CD4-positive, alpha-beta T cell (primary cell): ENCODE results near the gene LPXN. TPM values are rescaled to one million over a fixed set of nuclear protein-coding genes. Genes with fewer than 3 reads are reported as not detected.

Experiments
- ATAC-seq: fragments of 200-7000 bp; cut with Tn5 transposase; one replicate; pipeline ENCODE4 v1.10.0; 2022; ENCODE audit warnings: mild to moderate bottlenecking; ENCODE audit not compliant: poor library complexity
- CTCF ChIA-PET: fragments of 350-600 bp; sonication (Branson Sonifier 250); formaldehyde crosslinking; loops from one replicate; lab custom pipeline; 2021; ENCODE audit warnings: antibody characterized with exemption, inconsistent platforms; lab: Charles Lee
- POLR2A ChIA-PET: fragments of 350-600 bp; sonication (Branson Sonifier 250); formaldehyde crosslinking; loops from one replicate; lab custom pipeline; 2021; ENCODE audit warnings: antibody characterized with exemption, inconsistent platforms; lab: Charles Lee
- DNase-seq, 14 experiments: peaks; one replicate each; pipeline ENCODE4 v3.0.0-alpha.2; 2013 to 2020; ENCODE audit warnings: mixed read lengths in 2 of 14
- H3K27ac ChIP-seq, 2 donors: one replicate each; pipeline versions ENCODE4 v1.5.1 to v1.7.0; 2013; ENCODE audit warnings: low read length in 2 of 2, low read depth in 1 of 2, mild to moderate bottlenecking in 1 of 2
- H3K27me3 ChIP-seq, 2 experiments: 1 replicate in 1 of 2; 2 replicates in 1 of 2; pipeline versions ENCODE4 v1.6.1 to v1.7.0; 2013; ENCODE audit warnings: low read length in 2 of 2, control low read depth in 1 of 2, mild to moderate bottlenecking in 1 of 2, moderate library complexity in 1 of 2; ENCODE audit not compliant: insufficient read depth in 2 of 2, control insufficient read depth in 1 of 2
- H3K36me3 ChIP-seq: one replicate; pipeline ENCODE4 v1.6.1; 2013; ENCODE audit warnings: low read length, control low read depth; ENCODE audit not compliant: insufficient read depth
- H3K4me1 ChIP-seq: one replicate; pipeline ENCODE4 v1.6.1; 2013; ENCODE audit warnings: low read length, control low read depth; ENCODE audit not compliant: insufficient read depth
- H3K4me3 ChIP-seq: one replicate; pipeline ENCODE4 v1.5.1; 2013; ENCODE audit warnings: mild to moderate bottlenecking, low read length, moderate library complexity
- H3K9me3 ChIP-seq, 2 experiments: 1 replicate in 1 of 2; 2 replicates in 1 of 2; pipeline versions ENCODE4 v1.6.1 to v1.7.0; 2013; ENCODE audit warnings: low read length in 2 of 2, mild to moderate bottlenecking in 2 of 2, control low read depth in 1 of 2, moderate library complexity in 1 of 2; ENCODE audit not compliant: control insufficient read depth in 1 of 2, insufficient read depth in 1 of 2
- H3K27ac Mint-ChIP-seq: one replicate; pipeline ENCODE4 v1.8.0; 2020; ENCODE audit warnings: mixed read lengths
- H3K27me3 Mint-ChIP-seq: one replicate; pipeline ENCODE4 v1.8.0; 2021; ENCODE audit warnings: mixed read lengths
- H3K36me3 Mint-ChIP-seq: one replicate; pipeline ENCODE4 v1.8.0; 2021; ENCODE audit warnings: low read depth, mixed read lengths
- H3K4me1 Mint-ChIP-seq: one replicate; pipeline ENCODE4 v1.8.0; 2021; ENCODE audit warnings: low read depth, mixed read lengths
- H3K4me3 Mint-ChIP-seq: one replicate; pipeline ENCODE4 v1.8.0; 2020; ENCODE audit warnings: mild to moderate bottlenecking, mixed read lengths
- H3K9me3 Mint-ChIP-seq: one replicate; pipeline ENCODE4 v1.8.0; 2020; ENCODE audit warnings: mixed read lengths
- intact Hi-C, 2 experiments: fragments of 100-400 bp; cut with DNase I in 1 of 2; cut with micrococcal nuclease in 1 of 2; formaldehyde crosslinking; loops; one replicate each; pipeline versions ENCODE4 v1.15.1 to v1.9.0; 2023 to 2025; cut with DNase I, micrococcal nuclease
- total RNA-seq, 174 experiments: library from RNA in 2 of 174; stranded (reverse) in 2 of 174; gene quantifications; one replicate each; pipeline ENCODE4 v1.2.3 and lab custom pipeline; 2021 to 2026
- TF ChIP-seq, protein P1 (sequence below): fragments of 200-600 bp; IDR thresholded peaks from one replicate; pipeline ENCODE4 v1.8.0; 2022; ENCODE audit warnings: antibody characterized with exemption, mild to moderate bottlenecking

Gene LPXN
- total RNA-seq, 2 experiments from 2014 or later: 35.5 to 36.3 TPM

DNA sequence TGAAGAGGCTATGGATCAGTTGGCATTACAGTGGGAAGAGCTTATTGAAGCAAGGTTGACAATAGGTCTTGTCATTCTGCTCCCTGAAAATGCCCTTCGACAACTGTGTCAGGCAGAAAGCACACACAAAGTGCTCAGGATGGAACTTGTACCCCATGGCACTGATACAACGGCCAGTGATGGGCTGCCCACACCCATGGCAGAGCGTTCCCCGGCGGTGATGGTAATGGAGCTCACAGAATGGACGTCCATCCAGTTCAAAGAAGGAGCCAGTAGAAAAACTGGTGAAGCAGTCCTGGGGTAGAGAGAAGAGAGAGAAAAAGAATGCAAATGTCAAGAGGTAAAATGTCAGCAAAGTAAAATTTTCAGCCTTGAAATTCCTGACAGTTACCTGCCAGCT, 48.2 kb downstream of the LPXN start:
- no peaks in the 10 kb centered on the region for H3K27me3 ChIP-seq
- peaks cover 0 to 7% of the 10 kb centered on the region in 2 experiments for H3K9me3 ChIP-seq
- H3K27me3 Mint-ChIP-seq: no peaks in the 10 kb centered on the region
- H3K4me3 ChIP-seq: no peak overlapping the region
- peak overlapping the region in 1 of 2 donors; percentile 32 for H3K27ac ChIP-seq
- H3K4me1 Mint-ChIP-seq: peaks cover 81% of the 10 kb centered on the region
- peaks cover 40% of the 10 kb centered on the region for H3K36me3 ChIP-seq
- ChIA-PET CTCF (no interaction called here), POLR2A (no interaction called here)
- intact Hi-C loops: loop anchor here (5.0 to 10.0 kb wide), 4 partner anchors 35 to 1073 kb away; partner anchors contain the start of genes UBE2L6 (in 1 of the 2) and ZDHHC5 (in 1 of the 2)
- peak overlapping the region; percentile 95 for H3K27ac Mint-ChIP-seq
- no peak for DNase-seq
- no peak for ATAC-seq
- TF ChIP-seq, protein P1, sequence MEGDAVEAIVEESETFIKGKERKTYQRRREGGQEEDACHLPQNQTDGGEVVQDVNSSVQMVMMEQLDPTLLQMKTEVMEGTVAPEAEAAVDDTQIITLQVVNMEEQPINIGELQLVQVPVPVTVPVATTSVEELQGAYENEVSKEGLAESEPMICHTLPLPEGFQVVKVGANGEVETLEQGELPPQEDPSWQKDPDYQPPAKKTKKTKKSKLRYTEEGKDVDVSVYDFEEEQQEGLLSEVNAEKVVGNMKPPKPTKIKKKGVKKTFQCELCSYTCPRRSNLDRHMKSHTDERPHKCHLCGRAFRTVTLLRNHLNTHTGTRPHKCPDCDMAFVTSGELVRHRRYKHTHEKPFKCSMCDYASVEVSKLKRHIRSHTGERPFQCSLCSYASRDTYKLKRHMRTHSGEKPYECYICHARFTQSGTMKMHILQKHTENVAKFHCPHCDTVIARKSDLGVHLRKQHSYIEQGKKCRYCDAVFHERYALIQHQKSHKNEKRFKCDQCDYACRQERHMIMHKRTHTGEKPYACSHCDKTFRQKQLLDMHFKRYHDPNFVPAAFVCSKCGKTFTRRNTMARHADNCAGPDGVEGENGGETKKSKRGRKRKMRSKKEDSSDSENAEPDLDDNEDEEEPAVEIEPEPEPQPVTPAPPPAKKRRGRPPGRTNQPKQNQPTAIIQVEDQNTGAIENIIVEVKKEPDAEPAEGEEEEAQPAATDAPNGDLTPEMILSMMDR: no peak
- H3K9me3 Mint-ChIP-seq: no peaks in the 10 kb centered on the region
- H3K4me1 ChIP-seq: peaks cover 38% of the 10 kb centered on the region
- peaks cover 55% of the 10 kb centered on the region for H3K36me3 Mint-ChIP-seq
- H3K4me3 Mint-ChIP-seq: no peak overlapping the region

DNA sequence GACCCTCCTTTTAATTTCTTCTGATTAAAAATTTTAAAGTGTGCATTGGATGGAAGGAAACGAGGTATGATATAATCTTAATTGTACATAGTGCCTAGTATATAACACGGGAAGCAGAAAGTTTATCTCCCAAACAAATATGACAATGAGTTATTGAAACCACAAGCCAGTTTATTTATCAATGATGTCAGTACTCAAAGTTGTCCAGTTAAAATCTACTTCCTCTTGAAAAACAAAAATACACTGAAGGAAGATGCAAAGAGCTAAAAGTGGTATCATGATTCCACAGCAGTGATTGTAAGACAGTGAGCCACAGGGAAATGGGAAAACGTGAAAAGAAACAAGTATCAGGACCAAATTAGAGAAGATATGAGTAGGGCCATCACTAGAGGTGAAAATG, 48.9 kb downstream of the LPXN start:
- Mint-ChIP-seq H3K9me3 (no peaks in the 10 kb centered on the region), H3K36me3 (peaks cover 53% of the 10 kb centered on the region), H3K4me1 (peaks cover 88% of the 10 kb centered on the region)

DNA sequence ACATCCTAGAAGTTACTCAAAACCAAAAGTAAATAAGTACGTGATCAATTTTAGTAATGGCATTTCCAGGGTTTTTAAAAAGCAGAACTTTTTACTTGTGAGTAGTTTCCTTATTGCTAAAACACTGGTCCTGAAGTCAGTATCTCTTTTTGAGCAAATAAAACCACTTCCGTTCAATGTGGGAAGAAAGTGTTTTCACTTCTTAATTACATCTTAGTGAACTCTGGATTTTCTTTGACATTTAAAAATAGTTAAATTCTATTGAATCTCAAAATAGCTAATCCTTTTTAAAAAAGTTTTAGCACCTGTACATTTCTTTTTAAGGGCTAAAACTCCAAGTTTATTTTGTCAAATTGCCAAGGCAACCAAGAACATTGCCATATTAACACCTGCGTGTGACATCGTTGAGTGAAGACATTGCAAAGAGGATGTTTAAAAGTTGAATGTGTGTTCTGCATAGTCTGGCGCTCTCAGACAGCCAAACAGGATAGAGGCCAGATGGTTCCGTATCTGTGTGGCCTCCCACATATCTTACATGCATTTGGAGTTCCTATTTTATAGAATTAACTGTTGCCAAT, 50.5 kb downstream of the LPXN start:
- POLR2A ChIA-PET: interaction anchor here (0.7 to 6.4 kb wide), 5 partner anchors 35 to 1066 kb away, joined by 3 to 60 read pairs (median 4); partner anchors contain the start of genes LPXN, SELENOH and ZFP91
- Mint-ChIP-seq H3K36me3 (peaks cover 38% of the 10 kb centered on the region), H3K9me3 (no peaks in the 10 kb centered on the region), H3K27ac (peak overlapping the region; percentile 95), H3K4me1 (peaks cover 84% of the 10 kb centered on the region), H3K27me3 (no peaks in the 10 kb centered on the region), H3K4me3 (peak overlapping the region; percentile 63)
- TF ChIP-seq, protein P1: no peak
- peak overlapping the region; percentile 50 to 83 for H3K27ac ChIP-seq
- no peaks in the 10 kb centered on the region for H3K27me3 ChIP-seq
- H3K9me3 ChIP-seq: no peaks in the 10 kb centered on the region
- H3K36me3 ChIP-seq: peaks cover 28% of the 10 kb centered on the region
- peak; percentile 82 for ATAC-seq
- CTCF ChIA-PET: interaction anchor here (0.7 to 3.9 kb wide), 11 partner anchors 8 to 647 kb away, joined by 3 to 13 read pairs (median 4); partner anchors contain the start of gene DTX4
- peak in 9 of 14 experiments; percentile 2 to 79 (median 33) for DNase-seq
- peak overlapping the region; percentile 39 for H3K4me3 ChIP-seq
- intact Hi-C loops: loop anchor here (1.0 to 10.0 kb wide), 6 partner anchors 37 to 1070 kb away; partner anchors contain the start of genes UBE2L6 (in 2 of the 2) and ZDHHC5 (in 1 of the 2)
- H3K4me1 ChIP-seq: peaks cover 23% of the 10 kb centered on the region

More for the DNA sequence above, 48.9 kb downstream of the LPXN start:
- Histone ChIP-seq H3K27me3 (no peaks in the 10 kb centered on the region), H3K27ac (peak overlapping the region in 1 of 2 donors; percentile 50), H3K4me1 (peaks cover 35% of the 10 kb centered on the region), H3K36me3 (peaks cover 34% of the 10 kb centered on the region), H3K4me3 (no peak overlapping the region), H3K9me3 (peaks cover 0 to 2% of the 10 kb centered on the region in 2 experiments)
- DNase-seq (no peak), ATAC-seq (no peak)
- peak overlapping the region; percentile 95 for H3K27ac Mint-ChIP-seq
- CTCF ChIA-PET: interaction anchor here (1.6 to 3.9 kb wide), 2 partner anchors 41 to 645 kb away, joined by 4 to 13 read pairs; partner anchors contain the start of gene DTX4
- TF ChIP-seq, protein P1: no peak
- no peaks in the 10 kb centered on the region for H3K27me3 Mint-ChIP-seq
- intact Hi-C loops: loop anchor here (5.0 to 10.0 kb wide), 4 partner anchors 36 to 1072 kb away; partner anchors contain the start of genes UBE2L6 (in 1 of the 2) and ZDHHC5 (in 1 of the 2)
- H3K4me3 Mint-ChIP-seq: no peak overlapping the region
- POLR2A ChIA-PET: interaction anchor here (0.6 to 6.4 kb wide), 3 partner anchors 40 to 1066 kb away, joined by 3 to 60 read pairs (median 4); partner anchors contain the start of genes LPXN and ZFP91
